ENCODE results near the gene SAP30BP. TPM values are rescaled to one million over a fixed set of nuclear protein-coding genes. Genes with fewer than 3 reads are reported as not detected.

Gene SAP30BP
- total and polyA plus RNA-seq, 2 of the 13 experiments (the other 11 are each of a cell fraction or from before 2014, with no cell fraction given) = 67.7 to 99.4 TPM

DNA sequence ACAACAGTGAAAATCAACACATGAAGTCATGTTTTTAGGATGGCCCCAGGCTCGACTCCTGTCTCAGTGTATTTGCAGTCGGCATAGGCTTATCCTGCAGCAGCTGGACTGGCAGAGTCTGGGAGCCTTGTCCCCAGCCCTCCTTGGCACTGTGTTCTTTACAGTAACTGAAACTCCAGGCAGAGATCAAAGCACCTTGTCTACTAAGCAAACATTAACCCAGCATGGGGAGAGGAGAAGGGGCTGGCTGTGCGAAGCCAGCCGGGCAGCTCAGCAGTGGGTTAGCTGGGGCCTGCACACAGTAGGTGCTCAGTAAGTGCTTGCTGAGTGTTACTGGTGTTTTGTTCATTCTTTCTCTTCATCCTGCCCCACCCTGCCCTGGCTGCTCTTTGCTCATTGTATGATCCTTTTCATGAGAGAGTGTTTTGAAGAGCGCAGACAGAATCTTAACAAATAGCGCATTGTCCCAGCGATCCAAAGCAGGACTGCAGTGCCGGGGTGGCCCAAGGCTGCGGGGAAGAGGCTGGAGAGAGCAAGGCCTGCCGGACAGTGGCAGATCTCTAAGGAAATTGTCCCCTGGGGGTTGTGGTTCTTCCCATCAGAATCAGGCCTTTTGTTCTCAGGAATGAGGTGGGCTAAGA is 30.6 kb downstream of the SAP30BP start (continued):
- TF ChIP-seq MXD3 (CRISPR knock-in tag; IDR thresholded peaks at IDR 0.05) = no peak
- no peak; the same call in 1 of the 2 replicates for TF ChIP-seq DR1 (CRISPR knock-in tag; IDR thresholded peaks at IDR 0.05)
- TF ChIP-seq, protein P1, sequence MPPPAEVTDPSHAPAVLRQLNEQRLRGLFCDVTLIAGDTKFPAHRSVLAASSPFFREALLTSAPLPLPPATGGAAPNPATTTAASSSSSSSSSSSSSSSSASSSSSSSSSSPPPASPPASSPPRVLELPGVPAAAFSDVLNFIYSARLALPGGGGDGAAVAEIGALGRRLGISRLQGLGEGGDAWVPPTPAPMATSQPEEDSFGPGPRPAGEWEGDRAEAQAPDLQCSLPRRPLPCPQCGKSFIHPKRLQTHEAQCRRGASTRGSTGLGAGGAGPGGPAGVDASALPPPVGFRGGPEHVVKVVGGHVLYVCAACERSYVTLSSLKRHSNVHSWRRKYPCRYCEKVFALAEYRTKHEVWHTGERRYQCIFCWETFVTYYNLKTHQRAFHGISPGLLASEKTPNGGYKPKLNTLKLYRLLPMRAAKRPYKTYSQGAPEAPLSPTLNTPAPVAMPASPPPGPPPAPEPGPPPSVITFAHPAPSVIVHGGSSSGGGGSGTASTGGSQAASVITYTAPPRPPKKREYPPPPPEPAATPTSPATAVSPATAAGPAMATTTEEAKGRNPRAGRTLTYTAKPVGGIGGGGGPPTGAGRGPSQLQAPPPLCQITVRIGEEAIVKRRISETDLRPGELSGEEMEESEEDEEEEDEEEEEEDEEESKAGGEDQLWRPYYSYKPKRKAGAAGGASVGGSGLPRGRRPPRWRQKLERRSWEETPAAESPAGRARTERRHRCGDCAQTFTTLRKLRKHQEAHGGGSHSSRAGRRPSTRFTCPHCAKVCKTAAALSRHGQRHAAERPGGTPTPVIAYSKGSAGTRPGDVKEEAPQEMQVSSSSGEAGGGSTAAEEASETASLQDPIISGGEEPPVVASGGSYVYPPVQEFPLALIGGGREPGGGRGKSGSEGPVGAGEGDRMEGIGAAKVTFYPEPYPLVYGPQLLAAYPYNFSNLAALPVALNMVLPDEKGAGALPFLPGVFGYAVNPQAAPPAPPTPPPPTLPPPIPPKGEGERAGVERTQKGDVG (CRISPR knock-in tag; IDR thresholded peaks at IDR 0.05; ENCODE audit: borderline replicate concordance) = peak; percentile 74; the same call in 1 of the 2 replicates
- no peak for TF ChIP-seq STAT5B (CRISPR knock-in tag; IDR thresholded peaks at IDR 0.05)
- TF ChIP-seq ZNF280D (CRISPR knock-in tag; IDR thresholded peaks at IDR 0.05) = no peak; the same call in 1 of the 2 replicates
- TF ChIP-seq ZNF205 (CRISPR knock-in tag; IDR thresholded peaks at IDR 0.05) = no peak
- TF ChIP-seq, protein P2, sequence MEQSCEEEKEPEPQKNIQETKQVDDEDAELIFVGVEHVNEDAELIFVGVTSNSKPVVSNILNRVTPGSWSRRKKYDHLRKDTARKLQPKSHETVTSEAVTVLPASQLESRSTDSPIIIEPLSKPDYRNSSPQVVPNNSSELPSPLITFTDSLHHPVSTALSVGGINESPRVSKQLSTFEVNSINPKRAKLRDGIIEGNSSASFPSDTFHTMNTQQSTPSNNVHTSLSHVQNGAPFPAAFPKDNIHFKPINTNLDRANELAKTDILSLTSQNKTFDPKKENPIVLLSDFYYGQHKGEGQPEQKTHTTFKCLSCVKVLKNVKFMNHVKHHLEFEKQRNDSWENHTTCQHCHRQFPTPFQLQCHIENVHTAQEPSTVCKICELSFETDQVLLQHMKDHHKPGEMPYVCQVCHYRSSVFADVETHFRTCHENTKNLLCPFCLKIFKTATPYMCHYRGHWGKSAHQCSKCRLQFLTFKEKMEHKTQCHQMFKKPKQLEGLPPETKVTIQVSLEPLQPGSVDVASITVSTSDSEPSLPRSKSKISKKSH (CRISPR knock-in tag; IDR thresholded peaks at IDR 0.05; ENCODE audit: borderline replicate concordance) = no peak
- TF ChIP-seq CENPBD1 (CRISPR knock-in tag; IDR thresholded peaks at IDR 0.05; ENCODE audit: borderline replicate concordance, low read depth) = no peak
- no peak for TF ChIP-seq ZNF136 (CRISPR knock-in tag; IDR thresholded peaks at IDR 0.05; ENCODE audit: low read depth)
- no peak for TF ChIP-seq GLI4 (CRISPR knock-in tag; IDR thresholded peaks at IDR 0.05; ENCODE audit: borderline replicate concordance)
- TF ChIP-seq KDM4B (CRISPR knock-in tag; IDR thresholded peaks at IDR 0.05) = no peak
